WTC11 (cell line): ENCODE measurements around the gene NPEPL1.

Source experiments
- ATF2 ChIP-seq: sonication (generic); formaldehyde crosslinking; IDR thresholded peaks from 2 replicates; pipeline ENCODE4 v1.8.1; 2022; ENCODE audit warnings: low read depth, missing genetic modification reagents, borderline replicate concordance
- ATF3 ChIP-seq: sonication (generic); formaldehyde crosslinking; conservative IDR thresholded peaks from 2 replicates; pipeline ENCODE4 v1.8.1; 2022; ENCODE audit warnings: mild to moderate bottlenecking, missing genetic modification reagents
- CREM ChIP-seq: sonication (generic); formaldehyde crosslinking; IDR thresholded peaks from 2 replicates; pipeline ENCODE4 v1.8.1; 2022; ENCODE audit warnings: mild to moderate bottlenecking, missing genetic modification reagents, moderate library complexity
- CTCF ChIP-seq: fragments of 200-600 bp; IDR thresholded peaks from 2 replicates; pipeline ENCODE4 v1.8.0; 2022; ENCODE audit warnings: antibody characterized with exemption
- ELF4 ChIP-seq: sonication (generic); formaldehyde crosslinking; IDR thresholded peaks from 2 replicates; pipeline ENCODE4 v1.8.1; 2022; ENCODE audit warnings: low read depth, mild to moderate bottlenecking, moderate library complexity, missing genetic modification reagents
- GTF2I ChIP-seq: fragments of 250-450 bp; sonication (Bioruptor Pico); conservative IDR thresholded peaks from 2 replicates; pipeline ENCODE4 v1.4.0; 2021; ENCODE audit warnings: mild to moderate bottlenecking
- JUN ChIP-seq: sonication (generic); formaldehyde crosslinking; IDR thresholded peaks from 2 replicates; pipeline ENCODE4 v1.8.0; 2023; ENCODE audit warnings: mild to moderate bottlenecking, missing genetic modification reagents
- MAX ChIP-seq: sonication (generic); formaldehyde crosslinking; IDR thresholded peaks from 2 replicates; pipeline ENCODE4 v1.8.0; 2022; ENCODE audit warnings: mild to moderate bottlenecking, missing genetic modification reagents
- PREB ChIP-seq: sonication (generic); formaldehyde crosslinking; IDR thresholded peaks from 2 replicates; pipeline ENCODE4 v1.8.1; 2022; ENCODE audit warnings: mild to moderate bottlenecking, missing genetic modification reagents, moderate library complexity, borderline replicate concordance
- TCF7 ChIP-seq: sonication (generic); formaldehyde crosslinking; IDR thresholded peaks from 2 replicates; pipeline ENCODE4 v1.8.0; 2022; ENCODE audit warnings: mild to moderate bottlenecking, low read depth, missing genetic modification reagents, moderate library complexity
- TEAD1 ChIP-seq: sonication (generic); formaldehyde crosslinking; IDR thresholded peaks from 2 replicates; pipeline ENCODE4 v1.8.0; 2022; ENCODE audit warnings: mild to moderate bottlenecking, missing genetic modification reagents
- TEAD4 ChIP-seq: sonication (generic); formaldehyde crosslinking; IDR thresholded peaks from 2 replicates; pipeline ENCODE4 v1.8.0; 2022; ENCODE audit warnings: mild to moderate bottlenecking, missing genetic modification reagents
- USF1 ChIP-seq: sonication (generic); formaldehyde crosslinking; IDR thresholded peaks from 2 replicates; pipeline ENCODE4 v1.8.0; 2022; ENCODE audit warnings: mild to moderate bottlenecking, missing genetic modification reagents

- TF ChIP-seq CTCF (no peak), TCF7 (CRISPR knock-in tag) (no peak), USF1 (CRISPR knock-in tag) (no peak), TEAD1 (CRISPR knock-in tag) (no peak), PREB (no peak), CREM (no peak), TEAD4 (no peak), ELF4 (no peak), GTF2I (no peak), MAX (CRISPR knock-in tag) (no peak), ATF3 (CRISPR knock-in tag) (no peak), JUN (CRISPR knock-in tag) (no peak), ATF2 (no peak)
Measured at GRCh38 chr20:58743929-58744534, 51.4 kb downstream of the NPEPL1 start.
